HG03565 (cell line): ENCODE measurements around the gene IER3.

Experiments used
- ATAC-seq: cut with Tn5 transposase; IDR thresholded peaks from one replicate; pipeline ENCODE4 v1.9.1; 2021; ENCODE audit warnings: mild to moderate bottlenecking, moderate library complexity; ENCODE audit not compliant: unreplicated experiment

IER3 gene

DNA sequence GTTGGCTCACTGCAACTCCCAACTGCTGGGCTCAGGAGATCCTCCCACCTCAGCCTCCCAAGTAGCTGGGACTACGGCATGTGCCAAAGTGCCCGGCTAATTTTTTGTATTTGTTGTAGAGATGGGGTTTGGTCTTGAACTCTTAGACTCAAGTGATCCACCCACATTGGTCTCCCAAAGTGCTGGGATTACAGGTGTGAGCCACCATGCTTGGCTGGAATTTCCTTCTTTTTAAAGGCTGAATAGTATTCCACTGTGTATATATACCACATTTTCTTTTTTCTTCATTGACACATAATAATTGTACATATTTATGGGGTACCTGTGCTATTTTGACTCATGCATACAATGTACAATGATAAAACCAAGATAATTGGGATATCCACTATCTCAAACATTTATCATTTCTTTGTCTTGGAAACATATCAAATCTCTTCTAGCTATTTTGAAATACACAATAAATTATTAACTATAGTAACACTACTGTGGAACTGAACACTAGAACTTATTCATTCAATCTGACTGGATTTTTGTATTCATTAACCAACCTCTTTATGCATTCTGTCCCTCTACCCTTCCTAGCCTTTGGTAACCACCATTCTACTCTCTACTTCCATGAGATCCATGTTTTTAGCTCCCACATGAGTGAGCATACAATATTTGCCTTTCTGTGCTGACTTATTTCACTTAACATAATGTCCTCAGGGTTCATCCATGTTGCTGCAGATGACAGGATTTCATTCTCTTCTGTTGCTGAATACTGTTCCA, 35.1 kb downstream of the IER3 start:
- no peak for ATAC-seq

DNA sequence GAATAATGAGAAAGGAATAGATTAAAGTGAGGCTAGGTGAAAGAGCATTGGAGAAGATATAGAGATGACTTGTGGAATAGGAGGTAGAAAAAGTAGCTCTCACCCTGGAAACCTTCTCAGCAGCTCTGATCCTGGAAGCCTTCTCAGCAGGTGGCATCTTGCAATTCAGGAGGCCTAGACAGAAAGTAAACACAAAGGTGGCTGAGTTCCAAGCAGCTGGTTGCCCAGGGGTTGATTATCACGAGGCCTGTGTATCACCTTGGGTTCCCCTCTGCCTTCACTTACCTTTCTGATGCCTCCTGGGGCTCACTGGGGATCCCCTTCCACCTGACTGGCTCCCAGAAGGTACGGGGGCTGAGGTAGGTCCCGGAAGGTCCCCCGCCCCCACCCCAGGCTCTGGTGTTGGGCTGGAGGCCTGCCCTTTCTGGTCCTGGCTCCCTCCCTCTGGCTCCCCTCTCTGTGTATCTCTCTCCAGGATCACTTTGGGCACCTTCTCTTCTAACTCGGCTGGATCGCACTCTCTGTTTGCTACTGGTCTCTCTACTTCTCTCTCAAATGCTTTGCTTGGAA, 37.0 kb downstream of the IER3 start:
- no peak for ATAC-seq

DNA sequence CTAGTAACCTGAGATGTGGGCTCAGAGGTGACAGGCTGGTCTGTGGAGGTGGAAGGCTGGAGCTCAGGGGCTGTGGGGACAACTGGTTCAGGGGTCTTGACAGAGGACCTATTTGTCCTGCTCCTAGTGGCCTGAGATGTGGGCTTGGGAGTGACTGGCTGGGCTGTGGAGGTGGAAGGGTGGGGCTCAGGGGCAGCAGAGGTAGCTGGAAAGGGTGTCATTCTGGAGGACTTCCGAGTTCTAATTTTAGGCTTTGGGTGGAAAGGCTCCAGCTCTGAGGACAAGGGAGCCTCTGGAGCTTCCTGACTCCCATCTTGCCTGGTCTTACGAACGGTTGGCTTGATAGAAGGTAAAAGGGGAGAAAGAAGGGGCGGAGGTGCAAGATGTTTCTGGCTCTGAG, 38.7 kb downstream of the IER3 start:
- ATAC-seq, result no peak

DNA sequence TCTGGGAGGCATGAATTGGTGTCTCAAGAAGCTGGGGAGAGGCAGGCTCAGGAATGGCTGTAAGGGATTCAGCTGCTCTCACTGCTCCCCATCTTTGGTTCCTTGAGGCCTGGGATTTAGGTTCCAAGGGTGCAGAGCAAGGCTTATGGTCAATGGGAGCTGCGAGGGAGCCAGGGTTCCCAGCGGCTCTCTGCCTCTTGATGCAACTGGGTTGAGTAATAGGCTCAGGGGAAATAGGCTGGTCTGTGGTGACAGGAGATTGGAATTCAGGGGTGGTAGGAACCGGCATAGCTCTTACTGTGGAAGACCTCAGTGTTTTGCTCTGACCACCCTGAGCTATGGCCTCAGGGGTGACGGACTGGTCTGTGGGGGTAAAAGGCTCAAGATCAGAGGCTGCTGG, 40.5 kb downstream of the IER3 start:
- no peak for ATAC-seq

DNA sequence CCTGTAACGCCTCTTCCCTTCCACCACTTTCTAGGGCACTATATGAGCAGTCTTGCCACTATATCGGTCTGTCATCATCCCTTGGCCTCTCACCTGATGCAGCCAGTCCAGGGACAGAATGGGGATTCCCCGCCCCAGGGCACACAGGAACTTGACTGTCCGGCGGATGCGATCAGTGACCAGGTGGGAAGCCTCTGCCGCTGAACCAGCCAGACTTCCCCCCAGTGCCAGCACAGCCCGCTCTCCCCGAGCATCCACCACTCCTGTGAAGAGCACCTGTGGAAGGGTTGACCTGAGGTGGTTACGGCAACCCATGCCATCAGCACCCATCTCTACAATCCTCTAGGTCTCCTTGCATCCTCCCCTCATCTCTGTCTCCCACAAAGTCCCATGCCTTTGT, 41.3 kb downstream of the IER3 start:
- no peak for ATAC-seq

DNA sequence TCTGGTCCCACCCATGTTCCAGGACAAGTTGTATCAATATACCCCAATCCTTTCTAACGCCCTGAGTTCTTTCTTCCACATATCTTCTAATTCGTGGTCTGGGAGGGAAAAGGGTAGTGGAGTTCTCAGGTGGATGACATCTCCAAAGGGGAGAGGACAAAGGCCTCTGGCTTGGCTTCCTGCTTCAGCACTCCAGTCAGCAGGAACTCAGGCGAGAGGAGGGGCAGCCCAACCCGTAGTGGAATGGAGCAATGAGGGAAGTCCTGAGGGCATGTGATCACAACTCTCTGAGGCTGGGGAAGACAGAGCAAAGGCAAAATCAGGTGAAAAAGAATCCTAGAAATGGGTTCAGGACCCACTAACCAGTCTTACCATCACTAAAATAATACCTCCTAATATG, 44.0 kb downstream of the IER3 start:
- ATAC-seq, result no peak

DNA sequence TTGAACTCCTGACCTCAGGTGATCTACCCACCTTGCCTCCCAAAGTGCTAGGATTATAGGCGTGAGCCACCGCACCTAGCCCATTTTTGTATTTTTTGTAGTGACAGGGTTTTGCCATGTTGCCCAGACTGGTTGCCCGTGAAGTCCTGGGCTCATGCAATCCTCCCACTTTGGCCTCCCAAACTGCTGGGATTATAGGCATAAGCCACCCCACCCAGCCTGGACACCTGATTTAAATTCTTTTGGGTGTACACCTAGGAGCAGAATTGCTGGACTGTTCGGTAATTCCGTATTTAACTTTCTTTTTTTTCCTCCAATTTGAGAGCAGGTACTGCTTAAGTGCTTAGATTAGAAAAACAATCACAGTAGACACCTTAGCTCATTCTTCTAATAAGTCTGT, 47.9 kb downstream of the IER3 start:
- no peak for ATAC-seq
